ENCODE results near the gene PPP1R27. TPM values are rescaled to one million over a fixed set of nuclear protein-coding genes. Genes with fewer than 3 reads are reported as not detected.

PPP1R27 gene
- total RNA-seq, 1 donor from 2014 or later = not detected

DNA sequence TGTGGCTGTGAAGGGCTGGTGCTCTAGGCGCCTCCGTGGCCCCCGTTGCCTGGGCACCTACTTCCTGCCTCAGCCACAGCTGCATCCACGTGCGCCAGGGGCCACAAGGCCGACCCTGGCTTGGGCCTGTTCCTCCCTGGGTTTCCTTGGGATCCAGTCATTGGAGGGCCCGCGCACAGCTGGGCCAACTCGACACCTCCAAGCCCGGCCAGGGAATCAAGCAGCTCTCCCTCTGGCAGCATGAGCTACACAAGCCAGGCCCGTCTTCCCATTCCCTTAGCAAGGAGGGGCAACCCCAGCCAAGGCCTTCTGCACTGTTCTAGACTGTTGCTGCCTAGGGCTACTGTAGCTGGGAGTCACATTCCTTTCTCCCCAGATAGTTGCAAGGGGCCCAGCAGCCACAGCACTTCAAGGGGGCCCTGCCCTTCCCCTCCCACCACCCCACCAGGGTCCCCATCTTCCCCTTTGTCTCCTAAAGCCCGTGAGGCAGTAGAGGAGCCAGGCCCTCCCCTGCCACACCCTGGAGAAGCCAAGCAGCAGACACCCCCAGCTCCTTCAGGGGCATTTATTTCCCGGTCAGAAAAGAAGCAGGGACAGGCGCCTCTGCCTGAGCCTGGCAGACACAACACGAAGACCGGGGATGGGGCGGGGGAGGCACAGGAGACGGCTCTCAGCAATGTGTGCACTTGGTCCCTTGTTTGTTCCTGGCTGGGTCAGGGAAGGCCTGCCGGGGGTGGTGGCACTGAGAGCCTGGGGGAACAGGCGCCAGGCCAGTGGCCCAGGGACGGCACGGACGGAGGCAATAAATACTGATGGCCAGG is 32.5 kb upstream of the PPP1R27 start:
- Histone ChIP-seq H3K4me3 (ENCODE audit: insufficient read depth, low read depth, low read length) (no peak overlapping the region), H3K9ac (ENCODE audit: low read length) (peak overlapping the region; percentile 96), H3K27ac (ENCODE audit: low read depth, low read length) (peak overlapping the region; percentile 64), H2AFZ (ENCODE audit: low read depth, low read length) (no peak overlapping the region), H3K4me2 (ENCODE audit: low read length) (peak overlapping the region; percentile 99), H3K4me1 (ENCODE audit: insufficient read depth, low read length) (peaks cover 42% of the 10 kb centered on the region), H3K36me3 (ENCODE audit: insufficient read depth, low read length) (peaks cover 5% of the 10 kb centered on the region), H4K20me1 (ENCODE audit: insufficient read depth, low read length) (peaks cover 71% of the 10 kb centered on the region), H3K79me2 (ENCODE audit: insufficient read depth, low read length) (peaks cover 76% of the 10 kb centered on the region), H3K9me3 (ENCODE audit: insufficient read depth, low read depth, low read length) (no peaks in the 10 kb centered on the region), H3K27me3 (ENCODE audit: insufficient read depth, low read length) (no peaks in the 10 kb centered on the region)
- Mint-ChIP-seq H3K27me3 (ENCODE audit: low read depth, unreplicated experiment) (no peaks in the 10 kb centered on the region), H3K4me3 (ENCODE audit: unreplicated experiment) (no peak overlapping the region), H3K36me3 (ENCODE audit: low read depth, unreplicated experiment) (peaks cover 10% of the 10 kb centered on the region), H3K4me1 (ENCODE audit: low read depth, unreplicated experiment) (peaks cover 30% of the 10 kb centered on the region), H3K27ac (ENCODE audit: unreplicated experiment) (peak overlapping the region; percentile 75), H3K9me3 (ENCODE audit: unreplicated experiment) (no peaks in the 10 kb centered on the region)
- TF ChIP-seq, protein P1, sequence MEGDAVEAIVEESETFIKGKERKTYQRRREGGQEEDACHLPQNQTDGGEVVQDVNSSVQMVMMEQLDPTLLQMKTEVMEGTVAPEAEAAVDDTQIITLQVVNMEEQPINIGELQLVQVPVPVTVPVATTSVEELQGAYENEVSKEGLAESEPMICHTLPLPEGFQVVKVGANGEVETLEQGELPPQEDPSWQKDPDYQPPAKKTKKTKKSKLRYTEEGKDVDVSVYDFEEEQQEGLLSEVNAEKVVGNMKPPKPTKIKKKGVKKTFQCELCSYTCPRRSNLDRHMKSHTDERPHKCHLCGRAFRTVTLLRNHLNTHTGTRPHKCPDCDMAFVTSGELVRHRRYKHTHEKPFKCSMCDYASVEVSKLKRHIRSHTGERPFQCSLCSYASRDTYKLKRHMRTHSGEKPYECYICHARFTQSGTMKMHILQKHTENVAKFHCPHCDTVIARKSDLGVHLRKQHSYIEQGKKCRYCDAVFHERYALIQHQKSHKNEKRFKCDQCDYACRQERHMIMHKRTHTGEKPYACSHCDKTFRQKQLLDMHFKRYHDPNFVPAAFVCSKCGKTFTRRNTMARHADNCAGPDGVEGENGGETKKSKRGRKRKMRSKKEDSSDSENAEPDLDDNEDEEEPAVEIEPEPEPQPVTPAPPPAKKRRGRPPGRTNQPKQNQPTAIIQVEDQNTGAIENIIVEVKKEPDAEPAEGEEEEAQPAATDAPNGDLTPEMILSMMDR (IDR thresholded peaks at IDR 0.05; ENCODE audit: insufficient read depth, low read depth, low read length) = no peak
- TF ChIP-seq EZH2 (IDR thresholded peaks at IDR 0.05; ENCODE audit: insufficient read depth, low read length) = no peak
- DNase-seq (ENCODE audit: low read depth) (no peak), FAIRE-seq (no peak)

DNA sequence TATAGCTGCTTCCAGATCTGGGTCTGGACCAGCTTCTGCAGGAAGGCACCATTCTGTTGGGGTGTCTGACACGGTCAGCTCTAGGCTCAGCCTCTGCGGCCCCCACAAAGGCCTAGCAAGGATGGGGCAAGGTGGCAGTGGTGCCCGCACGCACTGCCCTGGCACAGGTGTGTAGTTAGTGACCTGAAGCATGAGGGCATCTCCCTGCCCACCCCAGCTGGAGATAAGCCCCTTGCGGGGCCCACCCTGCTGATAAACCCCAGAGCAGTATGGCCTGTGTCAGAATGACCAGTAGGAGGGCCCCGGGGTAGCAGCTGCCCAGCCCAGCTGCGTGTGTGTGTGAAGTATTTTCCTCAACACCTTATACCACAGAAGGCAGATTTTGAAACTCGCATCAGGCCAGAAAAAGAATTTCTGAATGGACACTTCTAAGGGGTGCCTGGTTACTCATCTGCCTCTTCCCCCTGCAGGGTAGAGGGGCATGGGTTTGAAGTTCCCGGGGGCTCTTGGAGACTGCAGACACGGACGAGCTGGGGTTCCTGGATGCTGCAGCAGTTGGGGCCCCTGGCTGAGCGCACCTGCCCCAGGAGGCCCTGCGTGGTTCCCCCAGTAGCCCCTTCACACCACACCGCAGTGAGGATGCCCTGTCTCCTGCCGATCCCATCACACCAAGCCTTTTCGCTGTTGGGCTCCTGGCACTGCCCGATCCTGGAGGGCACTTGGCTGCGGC is 31.8 kb upstream of the PPP1R27 start:
- H3K27ac ChIP-seq (ENCODE audit: low read depth, low read length) = peak overlapping the region; percentile 2
- H2AFZ ChIP-seq (ENCODE audit: low read depth, low read length) = no peak overlapping the region
- peaks cover 10% of the 10 kb centered on the region for H3K36me3 Mint-ChIP-seq (ENCODE audit: low read depth, unreplicated experiment)
- peaks cover 30% of the 10 kb centered on the region for H3K4me1 Mint-ChIP-seq (ENCODE audit: low read depth, unreplicated experiment)
- H3K27me3 Mint-ChIP-seq (ENCODE audit: low read depth, unreplicated experiment) = no peaks in the 10 kb centered on the region
- H3K27me3 ChIP-seq (ENCODE audit: insufficient read depth, low read length) = no peaks in the 10 kb centered on the region
- H3K9ac ChIP-seq (ENCODE audit: low read length) = peak overlapping the region; percentile 96
- H3K4me1 ChIP-seq (ENCODE audit: insufficient read depth, low read length) = peaks cover 38% of the 10 kb centered on the region
- DNase-seq (ENCODE audit: low read depth) (no peak), FAIRE-seq (no peak)
- H3K4me2 ChIP-seq (ENCODE audit: low read length) = no peak overlapping the region
- H3K4me3 ChIP-seq (ENCODE audit: insufficient read depth, low read depth, low read length) = no peak overlapping the region
- H3K36me3 ChIP-seq (ENCODE audit: insufficient read depth, low read length) = peaks cover 5% of the 10 kb centered on the region
- no peak overlapping the region for H3K4me3 Mint-ChIP-seq (ENCODE audit: unreplicated experiment)
- peak overlapping the region; percentile 75 for H3K27ac Mint-ChIP-seq (ENCODE audit: unreplicated experiment)
- no peak for TF ChIP-seq EZH2 (IDR thresholded peaks at IDR 0.05; ENCODE audit: insufficient read depth, low read length)
- TF ChIP-seq, protein P1 (IDR thresholded peaks at IDR 0.05; ENCODE audit: insufficient read depth, low read depth, low read length) = no peak
- no peaks in the 10 kb centered on the region for H3K9me3 ChIP-seq (ENCODE audit: insufficient read depth, low read depth, low read length)
- H3K79me2 ChIP-seq (ENCODE audit: insufficient read depth, low read length) = peaks cover 79% of the 10 kb centered on the region
- peaks cover 71% of the 10 kb centered on the region for H4K20me1 ChIP-seq (ENCODE audit: insufficient read depth, low read length)
- no peaks in the 10 kb centered on the region for H3K9me3 Mint-ChIP-seq (ENCODE audit: unreplicated experiment)
